ENCODE measurements around the gene ELMO1.

Gene ELMO1

DNA sequence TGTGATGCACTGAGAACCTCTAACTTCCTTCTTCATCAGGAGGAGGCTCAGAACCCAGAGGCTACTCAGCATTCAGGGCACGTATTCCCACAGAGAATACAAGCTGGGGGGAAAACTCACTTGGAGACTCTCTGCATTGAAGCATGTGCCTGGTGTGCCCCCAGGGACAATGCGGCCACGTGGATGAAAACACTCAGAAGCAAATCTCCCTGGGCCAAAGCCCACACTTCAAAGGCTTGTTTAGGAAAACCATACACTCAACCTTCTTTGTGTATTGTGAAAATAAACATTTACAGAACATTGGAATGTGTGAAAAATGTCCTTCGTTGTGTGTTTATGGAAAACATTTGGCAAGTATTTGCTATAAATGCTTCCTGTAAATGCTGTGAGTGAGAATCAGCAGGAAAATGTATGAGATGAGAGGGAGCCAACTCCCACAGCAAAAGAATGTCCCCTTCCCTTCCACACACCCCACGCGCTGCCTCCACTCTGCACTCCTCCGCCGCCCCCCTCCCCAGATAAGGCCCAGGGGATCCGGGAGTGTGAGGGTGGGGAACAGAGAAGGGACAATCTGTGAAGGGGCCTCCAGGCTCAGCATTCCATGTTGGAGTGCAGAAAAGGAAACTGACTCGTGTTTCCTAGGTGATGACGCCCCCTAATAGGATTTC lies 339.5 kb downstream of the ELMO1 start:
- in situ Hi-C loops (cut with MboI; ENCODE audit: low sequenced_read_pairs), result no loop called here

DNA sequence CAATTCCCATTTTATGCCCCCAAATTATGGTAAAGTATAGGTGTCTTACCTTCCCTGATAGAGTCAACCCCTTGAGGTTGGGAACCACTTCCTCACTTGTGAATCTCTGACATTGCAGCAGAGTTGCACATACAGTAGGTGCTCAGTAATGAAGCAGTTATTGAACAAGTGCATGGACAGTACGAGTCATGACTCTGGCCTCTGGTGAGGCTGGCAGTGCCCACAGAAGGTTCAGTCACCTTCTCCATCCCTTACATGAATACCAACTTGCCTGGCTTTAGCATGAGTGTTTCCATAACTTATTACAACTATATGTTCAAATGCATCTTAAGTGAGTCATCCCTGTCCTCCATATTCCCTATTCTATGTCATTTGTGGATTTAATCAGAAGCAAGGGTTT lies 340.0 kb downstream of the ELMO1 start:
- in situ Hi-C loops (cut with MboI; ENCODE audit: low sequenced_read_pairs), result no loop called here

DNA sequence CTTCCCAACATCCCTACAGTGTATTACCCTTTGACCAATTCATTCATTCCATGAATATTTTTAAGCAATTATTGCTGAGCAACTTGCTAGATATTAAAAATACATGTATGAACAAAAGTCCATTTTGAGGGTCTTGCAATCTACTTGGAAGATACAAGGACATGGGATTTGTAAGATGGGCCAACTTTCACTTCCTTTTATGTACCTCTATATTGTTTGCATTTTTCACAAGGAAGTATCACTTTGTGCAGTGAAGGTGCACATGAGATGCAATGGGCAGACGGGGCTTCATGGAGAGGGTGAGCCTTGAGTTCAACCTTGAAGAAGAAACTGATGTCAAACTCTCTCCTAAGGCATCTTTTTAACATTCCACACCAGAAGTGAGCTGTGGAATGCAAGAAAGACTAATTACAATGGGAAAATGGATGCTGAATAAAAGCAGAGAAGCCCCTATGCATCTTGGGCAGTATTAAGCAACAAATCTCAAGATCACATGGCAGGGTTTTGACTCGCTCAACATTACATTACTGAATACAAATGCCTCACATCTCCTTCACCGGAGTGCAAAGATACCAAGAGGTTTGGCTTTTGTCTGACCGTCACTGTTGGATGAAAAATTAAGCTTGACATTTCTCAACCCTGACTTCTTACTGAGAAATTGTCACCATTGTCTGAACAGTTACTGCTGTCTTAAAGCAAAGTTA lies 341.5 kb downstream of the ELMO1 start:
- in situ Hi-C loops (cut with MboI; ENCODE audit: low sequenced_read_pairs), result no loop called here

DNA sequence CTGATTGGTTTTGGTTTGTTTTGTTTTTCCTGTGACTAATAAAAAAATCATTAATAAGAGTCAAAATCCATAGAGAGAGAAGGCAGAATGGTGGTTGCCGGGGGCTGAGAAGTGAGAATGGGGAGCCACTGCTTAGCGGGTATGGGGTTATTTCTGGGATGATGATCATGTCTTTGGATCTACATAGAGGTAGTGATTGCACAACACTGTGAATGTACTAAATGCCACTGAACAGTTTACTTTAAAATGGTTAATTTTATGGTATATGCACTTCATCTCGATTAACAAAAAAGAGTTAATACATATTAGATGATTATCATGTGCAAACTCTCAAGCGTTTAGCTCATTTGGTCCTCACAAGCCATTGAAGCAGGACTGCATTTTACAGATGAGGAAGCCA lies 342.9 kb downstream of the ELMO1 start:
- in situ Hi-C loops (cut with MboI; ENCODE audit: low sequenced_read_pairs), result no loop called here

DNA sequence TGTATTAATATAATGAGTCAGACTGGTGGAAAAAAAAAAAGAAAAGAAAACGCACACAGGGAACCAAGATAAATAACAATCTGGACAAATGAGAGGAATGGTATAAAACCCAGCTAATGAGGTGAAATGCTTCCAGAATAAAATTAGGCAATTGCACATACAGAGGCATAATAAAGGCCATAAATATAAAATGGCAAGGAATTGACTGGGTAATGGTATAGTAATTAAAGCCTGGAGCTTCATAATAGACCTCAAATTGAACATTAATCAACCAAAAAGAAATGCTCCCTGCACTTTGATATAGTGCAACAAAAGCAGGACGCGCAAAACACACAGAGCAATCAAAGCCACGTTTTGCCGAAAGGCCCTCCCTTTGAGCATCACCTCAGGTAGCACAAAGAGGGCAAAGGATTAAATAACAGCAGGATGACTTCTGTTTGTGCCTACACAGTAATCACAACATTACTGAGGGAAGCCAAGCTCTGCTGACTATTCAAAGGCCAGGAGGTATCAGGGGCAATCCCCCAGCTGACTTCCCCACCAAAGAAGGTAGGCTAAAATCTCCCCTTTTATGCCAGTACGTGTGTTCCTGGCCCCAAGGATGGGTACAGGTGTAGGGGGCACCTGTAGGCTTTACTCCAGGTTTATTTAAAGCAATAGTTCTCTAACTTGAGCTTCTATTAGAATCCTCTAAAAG lies 343.7 kb downstream of the ELMO1 start:
- in situ Hi-C loops (cut with MboI; ENCODE audit: low sequenced_read_pairs), result no loop called here

DNA sequence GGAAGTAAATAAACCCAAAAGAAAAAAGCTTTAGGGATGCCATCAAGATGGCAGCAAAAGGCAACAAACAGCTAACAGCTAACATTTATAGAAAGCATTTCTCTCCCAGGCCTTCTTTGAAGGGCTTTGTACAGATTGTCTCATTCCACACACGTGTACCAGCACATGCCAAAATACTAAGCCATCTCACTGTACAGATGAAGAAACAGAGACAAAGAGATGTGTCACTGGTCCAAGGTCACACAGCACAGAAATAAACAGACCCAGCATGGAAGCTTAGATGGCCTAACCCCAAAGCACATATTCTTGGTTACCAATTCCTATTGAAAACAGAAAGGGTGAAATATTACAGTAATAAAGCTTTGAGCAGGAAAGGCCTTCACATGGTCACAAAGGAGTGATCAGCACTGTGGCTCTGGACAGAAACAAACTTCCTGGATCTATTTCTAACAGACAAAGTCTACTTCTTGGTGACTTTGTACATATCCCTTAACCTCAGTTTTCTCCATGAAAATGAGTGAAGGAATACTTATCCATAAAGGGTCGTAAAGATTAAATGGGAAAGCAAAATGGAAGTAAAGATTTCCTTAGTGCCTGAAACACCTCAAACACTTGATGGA lies 346.0 kb downstream of the ELMO1 start:
- in situ Hi-C loops (cut with MboI; ENCODE audit: low sequenced_read_pairs), result no loop called here

DNA sequence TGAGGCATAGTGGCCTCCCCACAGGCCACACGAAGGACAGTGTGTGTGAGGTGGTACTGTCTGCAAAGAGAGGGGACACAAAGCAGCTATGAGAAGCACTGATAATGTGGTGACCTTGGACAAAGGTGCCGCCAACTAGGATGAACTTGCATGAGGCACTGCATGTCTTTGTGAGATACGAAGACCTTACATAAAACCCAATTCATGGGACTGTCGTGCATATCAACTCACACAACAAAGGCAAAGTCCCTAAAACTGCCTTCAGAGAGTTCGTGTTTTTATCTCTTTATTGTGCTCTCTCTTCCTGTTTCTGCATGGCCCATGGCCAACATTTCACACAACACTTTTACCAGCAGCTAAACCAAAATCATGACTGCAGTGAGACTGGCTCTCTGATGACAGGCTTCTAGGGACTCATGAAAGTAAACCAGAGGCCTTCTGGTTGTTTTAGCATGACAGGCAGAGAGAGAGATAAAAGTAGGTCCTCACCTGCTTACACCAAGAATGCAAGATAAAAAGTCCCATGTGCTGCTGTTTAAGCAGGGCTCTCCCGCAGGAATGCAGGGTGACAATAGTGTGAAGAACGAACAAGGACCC lies 347.8 kb downstream of the ELMO1 start:
- in situ Hi-C loops (cut with MboI; ENCODE audit: low sequenced_read_pairs), result no loop called here

DNA sequence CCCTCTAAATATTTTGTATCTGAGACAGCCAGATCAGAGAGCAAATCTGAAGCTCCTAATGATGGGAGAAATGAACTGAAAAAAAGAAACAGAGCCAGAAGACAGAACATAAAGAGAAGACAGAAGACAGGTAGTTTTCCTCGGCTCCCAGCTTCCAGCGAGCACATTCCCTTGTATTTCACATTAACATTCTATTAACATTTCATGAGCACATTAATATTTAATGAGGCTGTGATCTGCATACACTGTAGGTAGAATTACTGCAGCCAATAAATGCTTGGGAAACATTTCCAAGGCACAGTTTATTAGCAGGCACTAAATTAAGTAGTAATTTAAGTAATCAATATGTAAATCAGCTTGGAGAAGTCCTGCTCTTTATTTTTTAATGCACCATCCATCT lies 349.9 kb downstream of the ELMO1 start:
- in situ Hi-C loops (cut with MboI; ENCODE audit: low sequenced_read_pairs), result no loop called here

DNA sequence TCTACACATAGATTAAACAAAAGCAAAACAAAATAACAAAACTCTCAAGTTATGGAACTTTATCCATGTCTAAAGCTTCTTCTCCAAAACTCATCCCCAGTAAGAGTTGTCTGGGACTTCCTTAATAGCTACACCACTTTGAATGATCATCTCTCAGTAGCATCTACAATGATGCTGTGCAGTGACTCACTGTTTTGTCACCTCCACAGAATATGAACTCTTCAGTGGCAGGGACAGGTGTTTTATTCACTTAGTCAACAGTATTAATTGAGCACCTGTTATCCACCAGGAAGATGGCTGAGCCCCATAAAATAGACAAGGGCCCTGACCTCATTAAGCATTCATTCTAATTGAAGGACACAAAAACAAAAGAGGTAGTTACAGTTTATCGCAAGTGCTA lies 350.7 kb downstream of the ELMO1 start:
- in situ Hi-C loops (cut with MboI; ENCODE audit: low sequenced_read_pairs), result no loop called here

DNA sequence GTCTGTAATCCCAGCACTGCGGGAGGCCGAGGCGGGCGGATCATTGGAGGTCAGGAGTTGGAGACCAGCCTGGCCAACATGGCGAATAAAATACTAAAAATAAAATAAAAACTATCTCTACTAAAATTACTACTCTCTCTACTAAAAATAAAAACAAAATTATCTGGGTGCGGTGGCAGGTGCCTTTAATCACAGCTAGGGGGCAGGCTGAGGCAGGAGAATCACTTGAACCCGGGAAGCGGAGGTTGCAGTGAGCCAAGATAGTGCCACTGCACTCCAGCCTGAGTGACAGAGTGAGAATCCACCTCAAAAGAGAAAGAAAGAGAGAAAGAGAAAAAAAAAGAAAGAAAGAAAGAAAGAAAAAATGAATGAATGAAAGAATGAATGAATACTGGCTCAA lies 351.4 kb downstream of the ELMO1 start:
- in situ Hi-C loops (cut with MboI; ENCODE audit: low sequenced_read_pairs), result no loop called here

DNA sequence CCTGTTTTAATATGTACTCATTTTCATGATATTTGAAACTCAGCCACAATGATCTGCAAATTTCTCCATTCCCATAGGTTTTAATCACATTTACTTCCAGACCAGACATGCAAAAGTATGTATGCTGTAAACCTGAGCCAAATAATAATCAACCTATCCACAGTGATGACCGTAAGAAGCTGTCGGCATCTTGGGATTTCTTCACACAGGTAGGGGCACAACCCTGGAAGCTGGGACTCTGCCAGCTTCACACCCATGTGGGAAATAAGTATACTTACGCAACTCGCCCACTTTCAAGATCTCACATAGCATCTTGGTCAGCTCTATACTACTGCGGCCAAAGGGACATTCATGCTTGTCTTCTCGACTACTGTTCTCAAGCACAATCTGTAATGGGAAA lies 352.3 kb downstream of the ELMO1 start:
- in situ Hi-C loops (cut with MboI; ENCODE audit: low sequenced_read_pairs), result no loop called here

DNA sequence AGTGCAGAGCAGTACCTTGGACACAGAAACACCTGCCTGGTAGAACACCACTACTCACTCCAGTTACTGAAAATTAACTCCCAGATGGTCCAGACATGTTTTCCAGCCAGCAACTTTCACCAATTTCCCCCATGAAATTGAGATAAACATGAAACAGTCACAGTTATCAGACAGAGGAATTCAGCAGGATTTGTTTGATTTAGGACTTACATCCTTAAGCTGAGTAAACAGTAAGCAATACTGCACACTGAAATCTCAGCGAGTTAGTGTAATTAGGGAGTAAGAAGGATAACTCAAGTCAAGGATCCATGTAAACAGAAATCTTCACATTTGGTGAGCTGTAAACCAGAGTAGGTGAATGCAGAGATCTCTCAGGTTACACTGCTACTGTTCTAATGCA lies 353.5 kb downstream of the ELMO1 start:
- in situ Hi-C loops (cut with MboI; ENCODE audit: low sequenced_read_pairs), result no loop called here

DNA sequence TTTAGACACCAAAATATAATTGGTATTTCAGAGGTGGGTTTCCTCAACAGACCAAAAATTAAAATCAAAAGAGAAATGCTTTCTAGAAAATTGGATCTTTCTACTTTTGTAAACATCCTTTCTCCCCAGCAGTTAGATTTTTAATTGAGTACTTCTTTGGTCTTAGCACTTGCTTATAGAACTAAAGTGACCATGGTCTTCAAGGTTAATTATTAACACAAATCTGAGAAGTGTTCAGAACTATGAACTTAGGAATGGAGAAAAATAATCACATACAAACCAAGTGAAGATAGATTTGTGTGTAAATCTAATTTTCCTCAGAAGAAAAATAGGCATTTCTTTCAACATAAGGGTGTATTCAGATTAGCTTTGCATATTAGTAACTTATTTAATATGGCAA lies 355.4 kb downstream of the ELMO1 start:
- in situ Hi-C loops (cut with MboI; ENCODE audit: low sequenced_read_pairs), result no loop called here

DNA sequence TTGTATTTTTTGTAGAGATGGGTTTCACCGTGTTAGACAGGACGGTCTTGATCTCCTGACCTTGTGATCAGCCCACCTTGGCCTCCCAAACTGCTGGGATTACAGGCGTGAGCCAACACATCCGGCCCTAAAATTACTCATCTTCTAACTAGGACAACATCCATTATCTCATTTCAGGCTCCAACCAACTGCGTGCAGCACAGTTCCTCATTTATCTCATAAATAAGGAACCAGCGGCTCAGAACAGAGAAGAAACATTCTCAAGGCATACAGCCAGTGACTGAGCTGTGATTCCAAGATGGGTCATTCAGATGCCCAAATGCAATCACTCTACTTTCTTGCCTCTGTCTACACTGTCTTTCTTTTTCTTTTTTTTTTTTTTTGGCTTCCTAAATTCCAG lies 356.1 kb downstream of the ELMO1 start:
- in situ Hi-C loops (cut with MboI; ENCODE audit: low sequenced_read_pairs), result no loop called here

DNA sequence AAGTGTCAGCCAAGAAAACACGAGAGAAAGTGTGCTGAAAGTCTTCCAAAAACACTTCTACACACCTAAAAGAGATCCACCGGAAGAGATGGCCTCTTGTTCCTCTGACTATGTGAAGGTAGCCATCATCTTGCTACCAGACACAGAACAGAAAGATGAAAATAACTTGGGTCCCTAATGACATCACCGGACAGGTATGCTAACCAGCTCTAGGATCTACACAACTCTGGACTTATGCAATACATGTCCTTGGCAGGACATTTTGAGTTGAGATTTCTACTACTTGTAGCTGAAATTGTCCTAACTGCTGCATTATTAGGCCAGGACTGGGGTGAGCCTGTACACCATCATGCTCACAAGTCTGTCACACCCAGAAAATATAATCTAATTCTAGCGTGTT lies 358.7 kb downstream of the ELMO1 start:
- in situ Hi-C loops (cut with MboI; ENCODE audit: low sequenced_read_pairs), result no loop called here

DNA sequence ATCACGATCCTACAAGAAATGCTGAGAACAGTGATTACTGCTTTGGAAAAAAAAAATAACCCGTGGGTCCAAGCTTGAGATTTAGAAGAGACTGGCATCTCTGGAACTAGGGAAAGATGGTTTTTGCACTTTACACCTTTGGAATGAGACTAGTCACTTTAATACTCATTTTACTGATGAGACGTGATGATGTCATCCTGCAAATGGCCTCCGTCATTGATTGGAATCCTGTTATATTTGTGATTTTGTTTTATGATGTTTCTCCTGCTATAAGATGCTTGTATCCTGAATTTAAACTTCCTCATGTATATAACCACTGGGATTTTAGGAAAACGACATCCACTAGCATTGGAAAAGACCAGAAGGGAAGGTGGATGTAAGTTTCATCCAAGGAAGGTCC lies 363.1 kb downstream of the ELMO1 start:
- in situ Hi-C loops (cut with MboI; ENCODE audit: low sequenced_read_pairs), result no loop called here

DNA sequence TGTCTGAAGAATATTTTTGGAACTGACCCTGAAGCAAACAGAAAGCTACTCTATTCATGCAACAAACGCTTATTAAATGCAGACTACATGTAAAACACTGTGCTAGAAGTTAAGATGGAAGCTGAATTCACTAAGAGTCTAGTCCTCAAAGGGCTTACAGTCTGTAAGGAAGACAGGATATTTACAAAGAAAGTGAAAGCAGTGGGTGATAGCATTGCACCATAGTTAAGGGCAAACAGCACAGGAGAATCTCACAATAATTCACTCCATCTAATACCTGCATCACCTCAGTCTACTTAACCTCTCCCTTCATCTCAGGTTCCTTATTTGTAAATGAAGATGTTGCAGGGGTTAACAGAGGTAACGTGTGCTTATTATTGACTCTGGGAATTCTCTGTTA lies 364.4 kb downstream of the ELMO1 start:
- in situ Hi-C loops (cut with MboI; ENCODE audit: low sequenced_read_pairs), result no loop called here

DNA sequence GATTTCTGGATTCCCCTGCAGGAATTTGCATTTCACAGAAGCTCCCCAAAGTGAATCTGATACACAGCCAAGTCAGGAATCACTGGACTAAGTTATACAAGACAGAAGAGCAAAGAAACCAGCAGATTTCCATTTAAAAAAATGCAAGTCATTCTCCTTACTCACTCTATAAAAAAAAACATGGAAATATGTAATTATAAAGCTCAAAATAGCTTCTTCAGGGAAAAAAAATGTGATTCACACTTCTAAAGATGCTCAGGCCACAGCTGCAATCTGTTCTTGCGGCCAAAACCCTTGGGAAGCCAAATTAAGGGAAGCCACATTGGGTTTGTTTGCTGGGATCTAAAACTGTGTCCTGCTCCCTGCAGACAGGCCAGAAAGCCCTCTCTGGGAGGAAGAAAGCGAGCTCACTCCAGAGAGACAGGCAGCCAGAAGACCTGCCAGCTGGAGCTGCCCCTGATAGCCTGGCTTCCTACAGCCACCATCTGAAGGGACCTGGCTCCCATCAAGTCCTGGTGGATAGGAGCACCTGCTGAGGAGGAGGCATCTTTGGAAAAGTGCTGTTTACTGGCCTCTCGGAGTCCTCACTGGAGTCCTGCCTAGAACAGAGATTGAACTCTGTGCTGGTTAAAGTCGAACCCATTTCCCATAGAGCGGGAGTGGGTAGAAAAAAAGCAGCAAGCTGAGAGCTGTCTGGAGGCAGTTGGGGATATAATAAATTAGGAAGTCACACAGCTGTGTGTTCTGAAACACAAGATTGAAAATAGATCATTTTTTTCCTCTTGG lies 365.2 kb downstream of the ELMO1 start:
- in situ Hi-C loops (cut with MboI; ENCODE audit: low sequenced_read_pairs), result no loop called here

DNA sequence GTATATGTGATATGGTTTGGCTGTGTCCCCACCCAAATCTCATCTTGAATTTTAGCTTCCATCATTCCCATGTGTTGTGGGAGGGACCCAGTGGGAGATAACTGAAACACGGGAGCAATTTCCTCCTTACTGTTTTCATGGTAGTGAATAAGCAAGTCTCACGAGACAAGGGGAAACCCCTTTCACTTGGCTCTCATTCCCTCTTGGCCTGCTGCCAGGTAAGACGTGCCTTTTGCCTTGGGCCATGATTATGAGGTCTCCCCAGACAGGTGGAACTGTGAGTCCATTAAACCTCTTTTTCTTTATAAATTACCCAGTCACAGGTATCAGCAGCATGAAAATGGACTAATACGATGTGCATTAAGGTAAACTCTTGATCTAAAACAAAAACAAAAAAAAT lies 367.2 kb downstream of the ELMO1 start:
- in situ Hi-C loops (cut with MboI; ENCODE audit: low sequenced_read_pairs), result no loop called here

DNA sequence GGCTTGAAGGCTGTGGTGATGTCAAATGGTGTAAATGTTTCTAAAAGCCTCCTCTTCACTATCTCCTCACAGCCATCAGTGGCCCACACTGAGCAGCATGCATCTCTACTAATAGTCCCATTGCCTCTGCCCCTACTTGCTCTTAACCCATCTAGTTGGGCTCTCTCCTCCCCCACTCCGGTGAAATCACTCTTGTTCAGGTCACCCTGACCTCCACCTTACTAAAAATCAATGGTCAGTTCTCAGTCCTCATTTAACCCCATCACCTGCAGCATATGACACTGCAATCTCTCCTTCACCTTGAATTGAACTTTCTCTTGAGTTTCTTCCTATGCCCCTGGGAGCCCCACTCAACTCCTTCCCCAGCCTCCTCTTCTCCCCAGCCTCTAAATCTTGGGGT lies 369.2 kb downstream of the ELMO1 start:
- in situ Hi-C loops (cut with MboI; ENCODE audit: low sequenced_read_pairs), result no loop called here

DNA sequence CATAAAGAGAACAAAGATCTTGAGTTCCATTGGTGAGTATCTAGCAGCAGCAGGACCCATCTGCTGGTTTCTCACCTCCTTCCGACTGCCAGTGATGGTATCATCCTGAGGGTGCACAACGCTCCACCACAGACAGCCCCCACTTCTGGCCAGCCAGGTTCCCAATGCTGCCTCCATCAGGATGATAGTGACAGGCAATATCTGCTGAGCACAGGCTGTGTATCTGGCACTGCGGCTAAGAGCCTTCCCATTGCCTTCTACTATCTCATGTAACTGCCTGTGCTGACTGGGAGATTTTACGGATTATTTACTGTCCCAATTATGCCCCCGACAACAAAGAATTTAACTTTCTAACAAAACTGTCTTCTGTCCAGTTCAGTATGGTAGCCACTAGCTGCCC lies 372.0 kb downstream of the ELMO1 start:
- in situ Hi-C loops (cut with MboI; ENCODE audit: low sequenced_read_pairs), result no loop called here

All from hTERT RPE-1 (cell line).